HEK293 (cell line): ENCODE results near the gene MMP14.

Experiments
- REPIN1 ChIP-seq: fragments of 450-650 bp; formaldehyde crosslinking; IDR thresholded peaks from 2 replicates; pipeline ENCODE4 v1.5.1; 2017; ENCODE audit warnings: missing biosample characterization, missing genetic modification characterization, low read depth
- YY1 ChIP-seq: fragments of 450-650 bp; formaldehyde crosslinking; IDR thresholded peaks from 2 replicates; pipeline ENCODE4 v1.5.1; 2018; ENCODE audit warnings: missing biosample characterization, missing genetic modification characterization
- ZBTB21 ChIP-seq: fragments of 450-650 bp; formaldehyde crosslinking; IDR thresholded peaks from 2 replicates; pipeline ENCODE4 v1.5.1; 2017; ENCODE audit warnings: missing biosample characterization, missing genetic modification characterization
- ZBTB7A ChIP-seq: fragments of 450-650 bp; formaldehyde crosslinking; IDR thresholded peaks from 2 replicates; pipeline ENCODE4 v1.5.1; 2016; ENCODE audit warnings: low read depth, missing biosample characterization, missing genetic modification characterization
- ZFP3 ChIP-seq: fragments of 450-650 bp; formaldehyde crosslinking; IDR thresholded peaks from 2 replicates; pipeline ENCODE4 v1.5.1; 2016; ENCODE audit warnings: low read depth, missing biosample characterization, missing genetic modification characterization
- ZNF133 ChIP-seq: fragments of 450-650 bp; formaldehyde crosslinking; IDR thresholded peaks from 2 replicates; pipeline ENCODE4 v1.5.1; 2016; ENCODE audit warnings: missing biosample characterization, missing genetic modification characterization
- ZNF571 ChIP-seq: fragments of 450-650 bp; formaldehyde crosslinking; IDR thresholded peaks from 2 replicates; pipeline ENCODE4 v1.5.0; 2017; ENCODE audit warnings: missing biosample characterization, missing genetic modification characterization
- TF ChIP-seq, protein P1 (sequence below): fragments of 450-650 bp; formaldehyde crosslinking; IDR thresholded peaks from 2 replicates; pipeline ENCODE4 v1.5.1; 2016; ENCODE audit warnings: missing biosample characterization, missing genetic modification characterization
- TF ChIP-seq, protein P2 (sequence below): fragments of 450-650 bp; formaldehyde crosslinking; IDR thresholded peaks from 2 replicates; pipeline ENCODE4 v1.5.1; 2016; ENCODE audit warnings: missing biosample characterization, missing genetic modification characterization

DNA sequence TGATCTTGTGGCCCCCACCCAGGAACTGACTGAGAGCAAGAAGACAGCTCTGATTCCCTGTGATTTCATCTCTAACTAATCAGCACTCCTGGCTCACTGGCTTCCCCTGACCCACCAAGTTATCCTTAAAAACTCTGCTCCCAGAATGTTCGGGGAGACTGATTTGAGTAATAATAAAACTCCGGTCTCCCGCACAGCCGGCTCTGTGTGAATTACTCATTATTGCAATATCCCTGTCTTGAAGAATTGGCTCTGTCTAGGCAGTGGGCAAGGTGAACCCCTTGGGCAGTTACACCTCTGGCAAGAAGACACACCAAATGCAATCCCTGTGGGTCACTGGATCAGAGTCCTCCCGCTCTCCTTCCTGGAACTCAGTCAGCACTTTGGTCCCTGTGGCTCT lies 42.4 kb upstream of the MMP14 start:
- TF ChIP-seq YY1 (no peak), ZNF571 (no peak), ZNF133 (tag by site-specific recombination) (no peak), ZBTB7A (tag by site-specific recombination) (no peak), ZBTB21 (tag by site-specific recombination) (no peak), ZFP3 (tag by site-specific recombination) (no peak), REPIN1 (tag by site-specific recombination) (no peak)
- TF ChIP-seq, protein P1, sequence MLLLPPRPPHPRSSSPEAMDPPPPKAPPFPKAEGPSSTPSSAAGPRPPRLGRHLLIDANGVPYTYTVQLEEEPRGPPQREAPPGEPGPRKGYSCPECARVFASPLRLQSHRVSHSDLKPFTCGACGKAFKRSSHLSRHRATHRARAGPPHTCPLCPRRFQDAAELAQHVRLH, result no peak
- TF ChIP-seq, protein P2, sequence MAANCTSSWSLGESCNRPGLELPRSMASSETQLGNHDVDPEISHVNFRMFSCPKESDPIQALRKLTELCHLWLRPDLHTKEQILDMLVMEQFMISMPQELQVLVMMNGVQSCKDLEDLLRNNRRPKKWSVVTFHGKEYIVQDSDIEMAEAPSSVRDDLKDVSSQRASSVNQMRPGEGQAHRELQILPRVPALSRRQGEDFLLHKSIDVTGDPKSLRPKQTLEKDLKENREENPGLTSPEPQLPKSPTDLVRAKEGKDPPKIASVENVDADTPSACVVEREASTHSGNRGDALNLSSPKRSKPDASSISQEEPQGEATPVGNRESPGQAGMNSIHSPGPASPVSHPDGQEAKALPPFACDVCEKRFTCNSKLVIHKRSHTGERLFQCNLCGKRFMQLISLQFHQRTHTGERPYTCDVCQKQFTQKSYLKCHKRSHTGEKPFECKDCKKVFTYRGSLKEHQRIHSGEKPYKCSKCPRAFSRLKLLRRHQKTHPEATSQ (tag by site-specific recombination), result no peak
